Measurements from ENCODE around the gene CIRBP.
"Not testable (repeated sequence)": the region's sequence is repeated elsewhere in the genome, so short reads cannot be mapped to it uniquely, and the experiment has no call there.

Gene CIRBP

GRCh38 chr19:1309977-1310852 is 41.1 kb downstream of the CIRBP start:
- DNase-seq (ENCODE audit: low read depth in 2 of 2), result no peak

- no peak for DNase-seq (ENCODE audit: low read depth in 2 of 2)
Measured at GRCh38 chr19:1310853-1311180, 41.7 kb downstream of the CIRBP start.

GRCh38 chr19:1311543-1312091 is 42.5 kb downstream of the CIRBP start:
- DNase-seq (ENCODE audit: low read depth in 2 of 2), result no peak

- DNase-seq (ENCODE audit: low read depth in 2 of 2), result no peak
Measured at GRCh38 chr19:1312767-1313694, 43.9 kb downstream of the CIRBP start.

- DNase-seq (ENCODE audit: low read depth in 2 of 2), result no peak
Measured at GRCh38 chr19:1313695-1314613, 44.8 kb downstream of the CIRBP start.

GRCh38 chr19:1315470-1316166 is 46.5 kb downstream of the CIRBP start:
- DNase-seq (ENCODE audit: low read depth in 2 of 2), result peak; percentile 19 to 24

GRCh38 chr19:1316466-1316865 is 47.3 kb downstream of the CIRBP start:
- no peak for DNase-seq (ENCODE audit: low read depth in 2 of 2)

- no peak for DNase-seq (ENCODE audit: low read depth in 2 of 2)
Measured at GRCh38 chr19:1317274-1318003, 48.3 kb downstream of the CIRBP start.

GRCh38 chr19:1318678-1319471 is 49.7 kb downstream of the CIRBP start:
- no peak for DNase-seq (ENCODE audit: low read depth in 2 of 2)

GRCh38 chr19:1320282-1320650 is 51.1 kb downstream of the CIRBP start:
- not testable (repeated sequence) for DNase-seq (ENCODE audit: low read depth in 2 of 2)

- DNase-seq (ENCODE audit: low read depth in 2 of 2), result no peak
Measured at GRCh38 chr19:1321539-1321938, 52.4 kb downstream of the CIRBP start.

- DNase-seq (ENCODE audit: low read depth in 2 of 2), result no peak
Measured at GRCh38 chr19:1322198-1322981, 53.3 kb downstream of the CIRBP start.

- DNase-seq (ENCODE audit: low read depth in 2 of 2), result no peak
Measured at GRCh38 chr19:1324249-1324805, 55.2 kb downstream of the CIRBP start.
